COLO668 (cell line): Measurements from ENCODE around the gene BRD3OS.

Experiments used
- DNase-seq: peaks from one replicate; lab custom pipeline; 2025; ENCODE audit not compliant: unreplicated experiment; lab: John Stamatoyannopoulos, UW

BRD3OS gene

DNA sequence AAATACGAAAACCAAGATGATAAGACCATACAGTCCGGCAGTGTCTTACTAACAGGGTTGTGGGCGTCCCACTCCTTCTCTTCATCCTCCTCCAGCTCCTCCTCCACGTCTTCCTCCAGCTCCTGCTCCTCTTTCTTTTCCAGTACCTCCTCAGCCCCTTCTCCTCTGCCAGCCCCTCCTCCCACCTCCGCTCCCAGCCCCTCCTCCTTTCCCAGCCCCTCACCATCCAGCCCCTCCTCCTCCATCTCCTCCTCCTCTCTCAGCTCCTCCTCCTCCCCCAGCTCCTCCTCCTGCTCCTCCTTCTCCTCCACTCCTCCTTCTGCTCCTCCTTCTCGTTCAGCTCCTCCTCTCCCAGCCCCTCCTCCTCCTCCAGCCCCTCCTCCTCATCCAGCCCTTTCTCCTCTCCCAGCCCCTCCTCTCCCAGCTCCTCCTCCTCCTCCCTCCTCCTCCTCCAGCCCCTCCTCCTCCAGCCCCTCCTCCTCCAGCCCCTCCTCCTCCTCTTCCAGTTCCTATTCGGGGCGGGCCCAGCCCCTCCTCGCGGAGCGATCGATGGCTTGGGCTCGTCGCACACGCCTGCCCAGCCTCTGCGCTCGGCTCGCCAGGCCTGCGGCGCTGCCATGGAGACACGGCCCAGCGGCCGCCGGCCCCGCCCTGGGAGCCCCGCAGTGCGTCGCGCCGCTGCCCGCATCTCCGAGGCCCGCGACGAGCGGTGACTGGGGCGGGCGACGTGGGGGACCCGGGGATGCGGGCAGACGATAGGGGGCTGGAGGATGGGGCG is at the start of gene BRD3OS:
Gene BRD3OS (plus strand): TSS at position 654 of the 778 bp plus-strand sequence. CDS start 1,267 bp downstream, outside the sequence.
- DNase-seq = peak; percentile 96

DNA sequence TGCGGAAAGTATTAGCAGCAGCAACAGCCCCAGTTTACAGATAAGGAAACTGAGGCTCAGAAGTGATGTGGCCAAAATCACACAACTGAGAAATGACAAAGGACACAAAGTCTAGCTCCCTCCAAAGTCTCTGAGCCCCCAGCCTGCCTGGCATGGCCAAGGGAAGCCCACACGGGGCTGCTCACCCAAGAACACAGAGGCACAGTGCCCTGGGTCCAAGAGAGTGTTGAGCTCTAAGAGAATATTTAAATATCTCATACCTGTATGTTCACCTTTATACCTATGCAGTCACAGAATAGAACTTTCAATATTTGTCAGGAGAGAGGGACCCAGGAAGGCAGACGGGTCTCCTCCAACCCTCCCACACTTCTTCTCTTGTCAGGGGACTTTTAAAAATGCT is 49.8 kb upstream of the BRD3OS start:
- no peak for DNase-seq

- no peak for DNase-seq
Observed at GRCh38 chr9:133976191-133976861, 49.0 kb upstream of the BRD3OS start.

DNA sequence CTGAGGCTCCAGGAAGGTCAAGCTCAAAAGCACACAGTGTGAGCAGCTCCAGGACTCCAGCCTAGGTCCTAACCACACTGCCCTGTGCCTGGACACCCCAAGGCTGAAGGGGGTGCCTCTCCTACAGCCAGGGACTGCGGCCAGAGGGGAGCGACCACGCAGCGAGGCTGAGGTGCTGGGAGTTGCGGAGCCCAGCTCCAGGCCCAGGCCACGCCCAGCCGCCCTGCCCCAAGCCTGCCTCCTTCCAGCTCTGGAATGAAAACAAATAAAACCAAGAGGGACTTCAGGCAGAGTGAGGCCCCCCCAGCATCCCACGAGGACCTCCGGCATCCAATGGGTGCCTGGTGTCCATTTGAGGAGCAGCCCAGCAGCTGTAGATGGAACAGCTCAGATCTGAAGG is 48.4 kb upstream of the BRD3OS start:
- DNase-seq = no peak

- no peak for DNase-seq
Observed at GRCh38 chr9:133977421-133978201, 47.7 kb upstream of the BRD3OS start.

GRCh38 chr9:133978226-133978898 is 46.9 kb upstream of the BRD3OS start:
- DNase-seq = no peak

DNA sequence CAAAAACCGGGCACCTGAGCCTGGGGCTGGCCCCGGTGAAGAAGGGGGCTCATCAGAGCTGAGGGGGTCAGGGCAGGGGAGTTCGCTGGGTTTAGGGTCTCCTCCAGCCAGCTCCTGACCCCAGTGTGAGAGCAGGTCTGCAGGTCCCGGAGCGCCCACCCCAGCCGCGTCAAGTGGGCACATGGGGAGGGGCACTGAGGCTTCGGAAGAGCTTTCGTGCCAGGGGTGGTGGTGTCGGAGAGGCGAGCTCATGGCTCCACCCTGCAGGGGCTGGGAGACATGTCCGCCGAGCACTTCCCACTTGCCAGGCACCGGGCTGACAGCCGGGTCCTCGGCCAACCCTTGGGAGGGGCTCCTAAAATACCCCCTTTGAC is 46.4 kb upstream of the BRD3OS start:
- no peak for DNase-seq

DNA sequence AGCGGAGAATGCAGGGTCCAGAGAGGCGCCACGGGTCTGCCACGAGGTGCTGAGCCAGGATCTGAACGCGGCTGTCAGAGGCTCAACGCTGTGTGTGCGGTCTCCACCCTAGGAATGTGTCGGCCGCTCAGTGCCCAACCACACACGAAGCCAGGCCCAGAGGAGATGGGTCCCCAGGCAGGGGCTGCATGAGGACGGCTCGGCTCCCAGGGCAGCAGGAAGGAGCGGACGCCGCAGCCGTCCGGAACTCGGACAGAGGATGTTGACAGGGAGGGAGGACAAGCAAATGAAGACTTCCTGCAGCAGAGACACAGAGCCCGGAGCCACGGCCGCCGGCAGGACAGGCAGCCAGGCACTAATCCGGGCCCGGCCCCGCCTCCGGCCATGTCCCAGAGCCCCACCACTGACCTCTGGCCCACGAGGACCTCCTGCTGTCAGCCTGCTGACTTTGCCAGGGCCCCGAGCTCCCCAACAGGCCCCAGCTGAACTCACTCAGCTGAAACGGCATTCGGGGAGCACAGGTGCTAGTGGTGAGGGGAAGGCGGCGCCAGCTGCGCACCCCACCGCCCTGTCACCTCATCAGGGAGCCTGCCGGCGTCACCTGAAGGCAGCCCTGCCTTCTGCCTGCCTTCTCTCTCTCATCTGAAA is 45.9 kb upstream of the BRD3OS start:
- peak; percentile 42 for DNase-seq

GRCh38 chr9:133979921-133980863 is 45.1 kb upstream of the BRD3OS start:
- peak; percentile 41 for DNase-seq

DNA sequence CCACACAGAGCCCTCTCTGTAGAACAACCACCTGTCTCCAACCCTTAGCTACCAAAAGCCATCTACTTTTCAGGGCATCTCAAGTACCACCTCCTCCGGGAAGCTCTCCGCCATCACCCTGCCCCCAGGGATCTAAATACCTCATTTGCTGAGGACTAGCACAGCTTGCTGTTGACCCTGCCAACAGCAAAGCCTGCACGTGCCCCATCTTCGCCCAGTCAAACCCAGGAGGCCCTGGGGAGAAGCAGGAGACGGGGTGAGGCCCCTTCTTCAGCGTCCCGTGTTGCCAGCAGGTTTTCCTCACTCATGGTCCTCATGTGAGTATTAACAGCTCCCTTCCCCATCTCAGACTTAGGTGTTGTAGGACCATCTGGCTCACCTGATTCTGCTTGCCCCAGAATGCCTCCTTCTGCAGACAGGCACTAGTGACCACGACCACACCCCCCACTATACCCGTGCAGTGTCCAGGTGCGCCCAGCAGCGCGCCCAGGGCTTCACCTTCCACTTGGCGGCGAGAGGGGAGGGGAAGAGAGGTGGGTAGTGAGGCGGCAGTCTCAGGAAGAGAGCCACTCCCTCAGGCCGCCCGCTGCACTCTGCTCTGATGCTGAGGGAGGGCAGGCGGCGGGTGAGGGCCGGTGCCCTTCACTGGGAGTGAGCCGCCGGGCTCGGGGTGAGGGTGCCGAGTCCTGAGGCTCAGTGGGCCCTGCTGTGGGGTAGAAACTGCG is 44.3 kb upstream of the BRD3OS start:
- DNase-seq = peak; percentile 12

GRCh38 chr9:133981589-133981957 is 43.7 kb upstream of the BRD3OS start:
- DNase-seq = no peak

DNA sequence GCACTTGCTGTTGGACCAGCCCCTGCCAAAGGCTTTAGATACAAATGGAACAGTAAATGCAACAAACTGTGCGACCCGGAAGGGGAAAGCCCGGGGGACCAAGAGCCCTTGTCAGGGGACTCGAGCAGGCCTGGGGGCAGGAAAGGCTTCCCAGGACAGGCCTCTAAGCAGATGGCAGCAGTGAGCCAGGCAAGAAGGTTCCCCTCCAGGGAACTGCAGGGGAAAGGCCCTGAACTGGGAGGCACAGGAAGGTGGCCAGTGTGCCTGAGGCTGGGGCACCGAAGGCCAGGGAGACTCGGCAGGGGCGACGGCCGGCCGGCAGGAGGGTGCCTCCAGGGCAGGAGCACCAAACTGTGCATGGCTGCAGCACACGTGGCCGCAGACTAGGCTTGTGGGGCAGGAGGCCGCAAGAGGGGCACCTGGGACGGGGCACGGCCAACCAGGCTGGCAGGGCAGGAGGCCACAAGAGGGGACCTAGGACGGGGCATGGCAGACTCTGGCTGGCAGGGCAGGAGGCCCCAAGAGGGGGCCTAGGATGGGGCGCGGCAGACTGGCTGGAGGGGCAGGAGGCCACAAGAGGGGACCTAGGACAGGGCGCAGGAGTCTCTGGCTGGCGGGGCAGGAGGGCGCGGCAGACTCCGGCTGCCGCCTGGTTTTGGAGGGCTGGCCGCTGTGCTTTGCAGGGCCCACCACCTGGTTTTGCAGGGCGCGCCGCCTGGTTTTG is 43.2 kb upstream of the BRD3OS start:
- no peak for DNase-seq

- no peak for DNase-seq
Observed at GRCh38 chr9:133982971-133983720, 42.1 kb upstream of the BRD3OS start.

DNA sequence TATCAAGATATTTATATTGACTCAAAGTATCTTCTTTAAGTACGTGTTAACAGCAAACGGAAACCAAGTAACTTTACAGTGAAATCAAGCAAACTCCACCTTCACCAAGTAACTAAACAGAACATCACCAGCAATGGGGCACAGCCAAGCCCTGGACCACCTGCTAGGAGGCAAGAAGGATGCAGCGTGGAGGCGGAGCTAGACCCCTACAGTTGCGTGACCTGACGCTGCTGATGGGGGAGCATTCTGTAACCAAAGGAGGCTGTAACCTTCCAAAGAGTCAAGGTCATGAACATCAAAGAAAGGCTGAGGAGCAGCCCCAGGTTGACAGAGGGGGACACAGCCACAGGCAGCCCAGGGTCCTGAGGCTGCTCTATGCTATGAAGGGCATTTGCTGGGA is 39.2 kb upstream of the BRD3OS start:
- no peak for DNase-seq

GRCh38 chr9:133986774-133987445 is 38.4 kb upstream of the BRD3OS start:
- DNase-seq = no peak

DNA sequence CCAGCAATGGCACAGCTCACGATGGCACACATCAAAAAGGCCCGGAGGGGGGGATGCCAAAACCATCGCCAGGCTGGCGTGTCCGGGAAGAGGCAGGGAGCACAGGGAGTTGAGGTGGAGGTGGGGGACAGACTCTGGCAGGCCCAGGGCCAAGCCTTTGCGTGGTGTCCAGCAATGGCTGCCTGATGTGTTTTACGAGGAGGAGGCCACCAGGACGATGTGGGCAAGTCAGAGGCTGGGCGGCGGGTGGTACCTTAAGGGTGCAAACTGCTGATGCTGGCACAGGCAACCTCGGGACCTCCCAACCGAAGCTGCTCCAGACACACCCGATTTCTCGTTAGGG is 37.9 kb upstream of the BRD3OS start:
- no peak for DNase-seq

DNA sequence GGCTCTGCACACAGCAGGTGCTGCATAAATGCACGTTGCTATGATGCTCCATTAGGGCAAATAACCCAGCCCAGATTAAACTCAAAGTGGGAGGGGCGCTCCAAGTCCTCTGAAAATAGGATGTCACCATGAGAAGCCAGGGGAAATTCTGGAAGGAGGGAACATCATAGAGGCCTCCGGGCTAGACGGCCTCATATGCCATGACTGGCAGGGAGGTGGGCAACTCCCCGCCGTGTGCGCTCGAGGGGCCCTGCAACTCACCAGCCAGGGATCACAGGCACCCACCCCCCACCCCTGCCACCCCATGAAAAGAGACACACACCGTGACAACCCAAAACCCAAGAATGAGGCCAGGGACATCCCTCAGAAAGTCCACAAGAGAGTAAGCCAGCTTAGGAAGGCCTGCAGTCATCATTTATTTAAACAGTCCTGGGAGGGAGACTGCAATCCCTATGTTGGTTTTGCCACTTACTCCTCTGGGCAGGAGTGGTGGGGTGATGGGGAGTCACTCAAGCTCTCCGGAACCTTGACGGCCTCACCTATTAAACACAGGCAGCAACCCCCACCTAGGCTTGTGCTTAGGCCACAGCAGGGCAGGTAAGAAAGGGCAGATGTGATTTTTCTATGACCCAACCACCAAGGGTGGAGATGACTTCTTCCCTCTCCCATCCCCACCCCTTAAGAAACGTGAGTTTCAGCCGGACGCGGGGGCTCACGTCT is 37.2 kb upstream of the BRD3OS start:
- no peak for DNase-seq
